ENCODE data around the gene HPS1.

Gene HPS1

DNA sequence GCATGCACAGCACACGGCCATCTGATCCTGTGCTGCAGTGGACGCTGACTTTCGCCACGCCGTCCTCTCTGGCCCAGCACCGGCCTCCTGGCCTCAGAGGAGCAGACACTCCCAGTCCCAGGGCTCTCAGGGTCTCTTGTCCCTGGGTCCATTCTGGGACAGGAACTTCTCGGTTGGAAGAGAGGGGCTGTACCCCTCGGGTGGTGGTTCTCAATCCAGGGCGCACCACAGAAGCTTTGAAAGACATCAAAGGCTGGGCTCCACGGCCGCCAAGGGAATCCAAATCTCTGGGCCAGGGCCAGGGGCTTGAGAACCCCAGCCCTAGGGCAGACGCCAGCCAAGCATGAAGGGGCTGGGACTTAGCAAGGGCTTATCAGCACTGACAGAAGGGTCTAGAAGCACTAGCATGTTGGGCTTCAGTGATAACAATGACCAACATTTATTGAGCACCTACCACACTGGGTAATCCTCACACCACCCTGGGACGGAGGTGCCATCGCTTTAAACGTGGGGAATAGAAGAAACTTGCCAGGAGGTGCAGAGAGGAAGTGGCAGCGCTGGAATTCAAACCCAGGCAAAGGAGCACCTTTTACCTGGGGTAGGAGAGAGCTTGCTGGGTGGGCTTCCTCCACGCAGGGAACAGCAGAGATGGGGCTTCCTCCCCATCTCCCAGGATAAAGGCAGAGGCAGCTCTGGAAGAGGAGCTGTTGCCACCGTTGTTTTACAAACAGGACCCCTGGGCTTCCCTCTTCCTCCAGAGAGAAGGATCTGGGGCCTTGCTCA, 29.9 kb downstream of the HPS1 start:
- H3K27ac ChIP-seq, result no peak overlapping the region
- TF ChIP-seq, protein P1, sequence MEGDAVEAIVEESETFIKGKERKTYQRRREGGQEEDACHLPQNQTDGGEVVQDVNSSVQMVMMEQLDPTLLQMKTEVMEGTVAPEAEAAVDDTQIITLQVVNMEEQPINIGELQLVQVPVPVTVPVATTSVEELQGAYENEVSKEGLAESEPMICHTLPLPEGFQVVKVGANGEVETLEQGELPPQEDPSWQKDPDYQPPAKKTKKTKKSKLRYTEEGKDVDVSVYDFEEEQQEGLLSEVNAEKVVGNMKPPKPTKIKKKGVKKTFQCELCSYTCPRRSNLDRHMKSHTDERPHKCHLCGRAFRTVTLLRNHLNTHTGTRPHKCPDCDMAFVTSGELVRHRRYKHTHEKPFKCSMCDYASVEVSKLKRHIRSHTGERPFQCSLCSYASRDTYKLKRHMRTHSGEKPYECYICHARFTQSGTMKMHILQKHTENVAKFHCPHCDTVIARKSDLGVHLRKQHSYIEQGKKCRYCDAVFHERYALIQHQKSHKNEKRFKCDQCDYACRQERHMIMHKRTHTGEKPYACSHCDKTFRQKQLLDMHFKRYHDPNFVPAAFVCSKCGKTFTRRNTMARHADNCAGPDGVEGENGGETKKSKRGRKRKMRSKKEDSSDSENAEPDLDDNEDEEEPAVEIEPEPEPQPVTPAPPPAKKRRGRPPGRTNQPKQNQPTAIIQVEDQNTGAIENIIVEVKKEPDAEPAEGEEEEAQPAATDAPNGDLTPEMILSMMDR (conservative IDR thresholded peaks at IDR 0.05), result no peak
- no peak for TF ChIP-seq ZFX (IDR thresholded peaks at IDR 0.05)

DNA sequence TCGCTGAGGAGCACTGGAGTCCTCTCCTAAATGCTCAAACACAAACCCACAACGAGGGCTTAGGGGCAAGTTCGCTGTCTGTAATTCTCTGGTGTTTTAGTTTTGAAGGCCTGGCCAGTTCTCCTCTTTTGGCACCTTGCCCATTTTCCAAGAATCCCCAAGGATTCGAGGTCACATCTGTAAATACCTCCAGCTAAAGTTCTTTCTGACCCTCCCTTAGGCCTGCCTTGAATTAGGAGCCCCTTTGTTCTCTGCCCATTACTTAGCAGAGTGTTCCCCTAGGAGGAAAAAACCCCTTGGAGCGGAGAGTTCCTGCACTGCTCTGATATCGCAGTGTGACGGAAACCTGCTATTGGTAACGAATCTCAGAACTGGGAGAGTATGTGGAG, 31.0 kb downstream of the HPS1 start:
- peak overlapping the region; percentile 84 for H3K27ac ChIP-seq
- TF ChIP-seq ZFX (IDR thresholded peaks at IDR 0.05), result no peak
- TF ChIP-seq, protein P1 (conservative IDR thresholded peaks at IDR 0.05), result no peak

DNA sequence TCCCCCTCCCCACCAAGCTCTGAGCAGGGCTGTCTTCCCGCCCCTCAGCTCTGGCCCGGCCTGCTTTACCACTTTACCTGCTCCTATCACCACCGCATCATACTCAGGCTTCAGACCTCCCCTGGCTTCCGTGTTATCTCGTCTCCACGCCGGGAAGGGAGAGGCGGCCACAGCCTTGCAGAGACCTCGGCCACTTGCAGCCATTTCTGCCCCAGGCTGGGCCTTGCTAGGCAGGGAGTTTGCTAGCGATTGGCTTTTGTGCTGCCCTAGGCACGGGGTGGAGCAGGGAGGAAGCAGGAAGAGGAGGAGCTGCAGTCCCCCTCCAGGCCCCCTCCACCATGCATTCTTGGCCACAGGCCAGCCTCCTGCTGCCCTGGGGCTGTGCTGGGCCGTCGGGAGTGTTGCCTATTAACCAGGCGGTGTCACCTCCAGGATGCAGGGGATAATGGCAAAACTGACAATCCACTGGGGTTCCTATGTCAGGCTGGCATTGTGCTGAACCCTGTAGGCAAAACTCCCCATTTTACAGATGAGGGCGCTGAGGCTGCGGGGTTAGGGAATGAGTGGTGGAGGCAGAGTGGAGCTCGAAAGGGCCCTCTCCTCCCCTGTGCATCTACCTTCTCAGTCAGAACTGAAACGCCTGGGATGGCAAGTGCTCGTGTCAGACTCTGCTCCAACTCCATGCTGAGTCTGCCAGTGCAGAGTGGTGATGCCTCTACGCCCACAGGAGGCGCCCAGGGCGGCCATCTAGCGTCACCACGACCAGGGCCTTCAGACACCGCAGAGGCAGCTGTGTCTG, 31.6 kb downstream of the HPS1 start, which contains the start of gene PYROXD2:
TSS of gene PYROXD2 (minus strand) at position 251 of the 799 bp plus-strand sequence. CDS start at position 204, 47 bp downstream.
- peak; percentile 77 for TF ChIP-seq ZFX (IDR thresholded peaks at IDR 0.05)
- TF ChIP-seq, protein P1 (conservative IDR thresholded peaks at IDR 0.05), result no peak
- peak within 1 kb of the TSS; percentile 84 for H3K27ac ChIP-seq

DNA sequence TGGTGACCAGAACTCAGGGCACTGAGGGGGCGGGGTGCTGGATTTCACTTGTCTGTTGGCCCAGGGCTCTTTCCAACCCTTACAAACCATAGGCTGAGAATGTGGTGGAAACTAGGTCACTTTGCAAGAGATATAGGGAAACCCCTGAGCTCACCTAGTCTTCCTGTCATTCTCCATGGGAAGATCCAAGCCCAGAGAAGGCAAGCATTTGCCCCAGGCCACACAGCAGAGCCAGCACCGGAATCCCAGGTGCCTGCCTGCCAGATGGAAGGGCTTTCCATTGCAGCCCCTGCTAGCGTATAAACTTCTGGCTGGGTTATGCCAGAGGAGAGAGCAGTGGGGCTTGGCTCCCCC, 32.2 kb downstream of the HPS1 start:
- H3K27ac ChIP-seq, result peak overlapping the region; percentile 84

DNA sequence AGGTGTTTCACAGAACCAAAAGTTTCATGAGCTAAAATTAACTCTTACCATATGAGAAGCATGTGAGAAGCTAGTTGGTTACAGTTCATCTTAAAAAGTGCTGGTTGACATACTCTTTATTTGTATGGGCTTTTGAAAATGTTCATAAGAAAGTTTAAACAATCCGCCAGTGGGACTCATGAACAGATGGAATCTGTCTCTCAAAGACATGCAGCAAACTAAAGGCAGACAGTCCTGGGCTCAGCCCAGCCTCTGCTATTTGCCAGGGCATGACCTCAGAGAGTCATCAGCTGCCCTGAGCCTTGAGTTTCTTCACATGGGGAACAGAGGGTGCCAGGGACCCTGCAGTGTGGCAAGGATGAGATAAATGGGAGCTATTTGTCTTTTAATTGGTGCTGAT, 35.0 kb downstream of the HPS1 start:
- no peak overlapping the region for H3K27ac ChIP-seq
- TF ChIP-seq, protein P1 (conservative IDR thresholded peaks at IDR 0.05), result no peak
- no peak for TF ChIP-seq ZFX (IDR thresholded peaks at IDR 0.05)

More for the DNA sequence above, 32.2 kb downstream of the HPS1 start:
- TF ChIP-seq ZFX (IDR thresholded peaks at IDR 0.05), result no peak
- TF ChIP-seq, protein P1 (conservative IDR thresholded peaks at IDR 0.05), result no peak

DNA sequence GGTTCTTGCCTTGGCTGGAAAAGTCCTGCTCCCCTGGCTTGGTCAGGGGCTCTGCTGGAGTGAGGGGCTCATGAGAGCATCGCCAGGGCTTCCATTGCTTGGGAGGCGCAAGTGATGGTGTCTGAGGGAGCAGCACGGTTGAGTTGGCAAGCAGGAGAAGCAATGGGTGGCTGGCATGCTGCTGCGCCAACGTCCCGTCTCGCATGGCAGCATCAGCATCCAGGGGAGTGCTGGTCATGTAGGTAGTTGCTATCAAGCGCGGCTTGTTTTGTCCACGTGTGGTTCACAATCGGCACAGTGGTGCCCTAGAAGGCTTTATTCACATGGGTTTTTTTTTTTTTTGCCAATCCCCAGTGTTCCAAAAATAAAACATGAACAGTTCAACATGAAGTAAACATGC, 35.6 kb downstream of the HPS1 start:
- TF ChIP-seq, protein P1 (conservative IDR thresholded peaks at IDR 0.05), result no peak
- TF ChIP-seq ZFX (IDR thresholded peaks at IDR 0.05), result no peak
- no peak overlapping the region for H3K27ac ChIP-seq

DNA sequence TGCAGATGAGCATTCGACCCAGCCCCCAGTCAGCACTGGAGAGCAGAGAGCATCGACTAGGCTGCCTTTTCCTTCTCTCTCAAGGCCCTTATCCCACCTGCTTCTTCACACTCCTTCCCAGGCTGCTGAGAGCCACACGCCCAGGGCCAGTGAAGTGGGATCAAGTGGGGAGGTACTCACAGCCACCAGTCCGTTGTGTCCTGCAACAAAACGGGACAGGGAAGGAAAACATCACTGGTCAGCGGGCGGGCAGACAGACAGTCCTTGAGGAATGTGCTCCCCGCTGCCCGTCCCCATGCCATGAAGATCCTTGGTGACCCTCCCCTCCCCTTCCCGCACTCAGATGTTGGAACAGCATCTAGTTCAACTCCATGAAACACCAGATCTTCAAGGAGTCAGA, 36.0 kb downstream of the HPS1 start:
- TF ChIP-seq ZFX (IDR thresholded peaks at IDR 0.05), result no peak
- TF ChIP-seq, protein P1 (conservative IDR thresholded peaks at IDR 0.05), result no peak
- H3K27ac ChIP-seq, result no peak overlapping the region

Data from C4-2B (cell line).